HG02642 (cell line): ENCODE data around the gene RASA3.

Experiments
- ATAC-seq: cut with Tn5 transposase; IDR thresholded peaks from one replicate; pipeline ENCODE4 v1.9.1; 2021; ENCODE audit warnings: mild to moderate bottlenecking; ENCODE audit not compliant: unreplicated experiment, poor library complexity

Gene RASA3

GRCh38 chr13:114043421-114044053 is 88.9 kb downstream of the RASA3 start:
- no peak for ATAC-seq

GRCh38 chr13:114042066-114042815 is 90.2 kb downstream of the RASA3 start:
- ATAC-seq = no peak

- ATAC-seq = no peak
Observed at GRCh38 chr13:114041493-114041892, 90.9 kb downstream of the RASA3 start.

- ATAC-seq = no peak
Observed at GRCh38 chr13:114039471-114040141, 92.8 kb downstream of the RASA3 start.

- ATAC-seq = no peak
Observed at GRCh38 chr13:114038900-114039299, 93.5 kb downstream of the RASA3 start.

- ATAC-seq = no peak
Observed at GRCh38 chr13:114038211-114038613, 94.2 kb downstream of the RASA3 start.

- no peak for ATAC-seq
Observed at GRCh38 chr13:114037674-114038073, 94.7 kb downstream of the RASA3 start.

- ATAC-seq = no peak
Observed at GRCh38 chr13:114035583-114036531, 96.6 kb downstream of the RASA3 start.

GRCh38 chr13:114035186-114035582 is 97.2 kb downstream of the RASA3 start:
- ATAC-seq = no peak

- ATAC-seq = no peak
Observed at GRCh38 chr13:114034481-114034891, 97.9 kb downstream of the RASA3 start.

GRCh38 chr13:114033541-114034315 is 98.7 kb downstream of the RASA3 start:
- ATAC-seq = no peak

- no peak for ATAC-seq
Observed at GRCh38 chr13:114032126-114032799, 100.2 kb downstream of the RASA3 start.

GRCh38 chr13:114031631-114032030 is 100.8 kb downstream of the RASA3 start:
- no peak for ATAC-seq

- no peak for ATAC-seq
Observed at GRCh38 chr13:114030666-114031610, 101.5 kb downstream of the RASA3 start.

- no peak for ATAC-seq
Observed at GRCh38 chr13:114029866-114030625, 102.4 kb downstream of the RASA3 start.

GRCh38 chr13:114027826-114028225 is 104.6 kb downstream of the RASA3 start:
- ATAC-seq = no peak

- ATAC-seq = no peak
Observed at GRCh38 chr13:114027046-114027715, 105.2 kb downstream of the RASA3 start.
